Lower leg skin (tissue), 4 donors: ENCODE measurements around the gene ALDOC. TPM values are rescaled to one million over a fixed set of nuclear protein-coding genes. Genes with fewer than 3 reads are reported as not detected.

Source experiments
- DNase-seq, 2 donors: peaks; one replicate each; pipeline ENCODE4 v3.0.0-alpha.2; 2019; ENCODE audit warnings: low spot score in 2 of 2
- H3K4me3 ChIP-seq: fragments of 200-600 bp; sonication (generic); 2 replicates; pipeline ENCODE4 v1.5.1; 2017; ENCODE audit warnings: mild to moderate bottlenecking, low read depth; ENCODE audit not compliant: poor library complexity, severe bottlenecking
- CTCF ChIP-seq, 3 donors: fragments of 450-650 bp; IDR thresholded peaks; one replicate each; pipeline ENCODE4 v1.5.1; 2016; ENCODE audit warnings: antibody characterized with exemption in 3 of 3, mild to moderate bottlenecking in 3 of 3, moderate library complexity in 2 of 3
- POLR2A ChIP-seq, 2 donors: fragments of 450-650 bp; IDR thresholded peaks; one replicate each; pipeline ENCODE4 v1.6.1; 2016 to 2017; ENCODE audit warnings: antibody characterized with exemption in 2 of 2, mild to moderate bottlenecking in 1 of 2, moderate library complexity in 1 of 2
- WGBS, 2 donors: methylation state at CpG; one replicate each; pipeline ENCODE4 v1.1.5; 2018; 5-methylcytosine and 5-hydroxymethylcytosine counted together
- intact Hi-C: fragments of 100-400 bp; cut with DNase I; formaldehyde crosslinking; loops from one replicate; pipeline ENCODE4 v1.15.0; 2023; ENCODE audit warnings: low total_unique reads
- total RNA-seq, 4 donors: library from RNA; depleted of rRNA; stranded (reverse); fragments of >200 nt; gene quantifications; one replicate each; pipeline ENCODE4 v1.1.0, GENCODE V29; 2016

Gene ALDOC
- total RNA-seq, 4 donors from 2014 or later, result 109 to 186 (median 138) TPM

GRCh38 chr17:28530250-28530649, 46.4 kb downstream of the ALDOC start:
- no peak for DNase-seq
- no peak overlapping the region for H3K4me3 ChIP-seq
- intact Hi-C loops, result no loop called here
- TF ChIP-seq CTCF (IDR thresholded peaks at IDR 0.05) (no peak), POLR2A (IDR thresholded peaks at IDR 0.05) (no peak)
- 80 to 86% methylated on average over 4 of the region's 4 CpGs for WGBS, 2 donors

- intact Hi-C loops, result no loop called here
- WGBS, 2 donors, result 92 to 97% methylated on average over 3 of the region's 3 CpGs
Measured at GRCh38 chr17:28529013-28529400, 47.7 kb downstream of the ALDOC start.

GRCh38 chr17:28528327-28529012, 48.2 kb downstream of the ALDOC start:
- DNase-seq, result no peak
- no peak for TF ChIP-seq CTCF (IDR thresholded peaks at IDR 0.05)
- TF ChIP-seq POLR2A (IDR thresholded peaks at IDR 0.05), result no peak
- H3K4me3 ChIP-seq, result no peak overlapping the region
- intact Hi-C loops, result no loop called here
- WGBS, 2 donors, result 58 to 63% methylated on average over 7 to 9 of the region's 9 CpGs

More at GRCh38 chr17:28529013-28529400, 47.7 kb downstream of the ALDOC start:
- TF ChIP-seq CTCF (IDR thresholded peaks at IDR 0.05) (no peak), POLR2A (IDR thresholded peaks at IDR 0.05) (no peak)
- DNase-seq, result no peak
- no peak overlapping the region for H3K4me3 ChIP-seq

- peak in 1 of 2 donors; percentile 53 for DNase-seq
- intact Hi-C loops, result no loop called here
- TF ChIP-seq POLR2A (IDR thresholded peaks at IDR 0.05) (no peak), CTCF (IDR thresholded peaks at IDR 0.05) (no peak)
- no peak overlapping the region for H3K4me3 ChIP-seq
- 37 to 44% methylated on average over 2 of the region's 2 CpGs for whole genome bisulfite sequencing, 2 donors
Measured at GRCh38 chr17:28527859-28528258, 48.8 kb downstream of the ALDOC start.

GRCh38 chr17:28527181-28527681, 49.5 kb downstream of the ALDOC start:
- DNase-seq, result no peak
- WGBS, 2 donors, result 55 to 94% methylated on average over 2 of the region's 2 CpGs
- intact Hi-C loops, result no loop called here
- no peak overlapping the region for H3K4me3 ChIP-seq
- TF ChIP-seq CTCF (IDR thresholded peaks at IDR 0.05) (no peak), POLR2A (IDR thresholded peaks at IDR 0.05) (no peak)
